H9 (cell line): ENCODE results near the gene SERPINA9. TPM values are rescaled to one million over a fixed set of nuclear protein-coding genes. Genes with fewer than 3 reads are reported as not detected.

Source experiments
- DNase-seq: peaks from one replicate; pipeline ENCODE4 v3.0.0-alpha.2; 2017
- H2AFZ ChIP-seq: one replicate; pipeline ENCODE4 v1.6.1; 2013; ENCODE audit warnings: mild to moderate bottlenecking, low read length, control low read depth, moderate library complexity
- H2AK5ac ChIP-seq: 2 replicates; pipeline ENCODE4 v1.6.1; 2013; ENCODE audit warnings: low read length, control low read depth, mixed read lengths; ENCODE audit not compliant: insufficient read length
- H2BK120ac ChIP-seq: one replicate; pipeline ENCODE4 v1.6.1; 2013; ENCODE audit warnings: low read depth, mild to moderate bottlenecking, low read length, control low read depth, inconsistent platforms; ENCODE audit not compliant: poor library complexity, severe bottlenecking
- H2BK12ac ChIP-seq: 2 replicates; pipeline ENCODE4 v1.6.1; 2013; ENCODE audit warnings: low read length, control low read depth, mixed read lengths, low read depth; ENCODE audit not compliant: insufficient read length
- H2BK15ac ChIP-seq: 2 replicates; pipeline ENCODE4 v1.6.1; 2013; ENCODE audit warnings: low read depth, low read length, control low read depth
- H2BK20ac ChIP-seq: one replicate; pipeline ENCODE4 v1.6.1; 2013; ENCODE audit warnings: low read depth, mild to moderate bottlenecking, low read length, control low read depth, inconsistent platforms; ENCODE audit not compliant: poor library complexity, severe bottlenecking
- H2BK5ac ChIP-seq: 2 replicates; pipeline ENCODE4 v1.6.1; 2013; ENCODE audit warnings: low read length, control low read depth, mixed read lengths; ENCODE audit not compliant: insufficient read length
- H3K14ac ChIP-seq: 2 replicates; pipeline ENCODE4 v1.6.1; 2013; ENCODE audit warnings: low read length, control low read depth; ENCODE audit not compliant: insufficient read depth
- H3K18ac ChIP-seq: 2 replicates; pipeline ENCODE4 v1.6.1; 2013; ENCODE audit warnings: low read depth, mild to moderate bottlenecking, mixed read lengths, low read length, control low read depth; ENCODE audit not compliant: insufficient read length
- H3K23ac ChIP-seq: 2 replicates; pipeline ENCODE4 v1.6.1; 2013; ENCODE audit warnings: low read length, control low read depth, mixed read lengths, low read depth; ENCODE audit not compliant: insufficient read length
- H3K23me2 ChIP-seq: 2 replicates; pipeline ENCODE4 v1.6.1; 2013; ENCODE audit warnings: low read depth, mild to moderate bottlenecking, mixed read lengths, low read length, control low read depth; ENCODE audit not compliant: insufficient read length, poor library complexity, severe bottlenecking
- H3K27ac ChIP-seq: 2 replicates; pipeline ENCODE4 v1.5.1; 2013; ENCODE audit warnings: low read length, control low read depth, mixed read lengths, low read depth; ENCODE audit not compliant: insufficient read length
- H3K27me3 ChIP-seq: 2 replicates; pipeline ENCODE4 v1.6.1; 2013; ENCODE audit warnings: low read length, control low read depth, inconsistent platforms; ENCODE audit not compliant: insufficient read depth
- H3K4ac ChIP-seq: 2 replicates; pipeline ENCODE4 v1.6.1; 2013; ENCODE audit warnings: low read depth, mild to moderate bottlenecking, control low read depth, inconsistent platforms, low read length, moderate library complexity
- H3K4me1 ChIP-seq: 2 replicates; pipeline ENCODE4 v1.6.1; 2013; ENCODE audit warnings: low read length, control low read depth, inconsistent platforms; ENCODE audit not compliant: insufficient read depth
- H3K4me2 ChIP-seq: 2 replicates; pipeline ENCODE4 v1.6.1; 2013; ENCODE audit warnings: low read length, control low read depth, mixed read lengths; ENCODE audit not compliant: insufficient read length, insufficient read depth
- H3K56ac ChIP-seq: 2 replicates; pipeline ENCODE4 v1.6.1; 2013; ENCODE audit warnings: low read depth, mild to moderate bottlenecking, mixed read lengths, low read length, control low read depth; ENCODE audit not compliant: insufficient read length
- H3K79me1 ChIP-seq: 2 replicates; pipeline ENCODE4 v1.6.1; 2013; ENCODE audit warnings: low read depth, mild to moderate bottlenecking, moderate library complexity, low read length, control low read depth, inconsistent platforms; ENCODE audit not compliant: insufficient read depth, poor library complexity, severe bottlenecking
- H3K79me2 ChIP-seq: 2 replicates; pipeline ENCODE4 v1.6.1; 2013; ENCODE audit warnings: low read length, control low read depth, inconsistent platforms; ENCODE audit not compliant: insufficient read depth
- H3K9ac ChIP-seq: 2 replicates; pipeline ENCODE4 v1.6.1; 2013; ENCODE audit warnings: low read length, control low read depth, mixed read lengths; ENCODE audit not compliant: insufficient read length; ENCODE audit errors: extremely low read depth
- H3K9me3 ChIP-seq: one replicate; pipeline ENCODE4 v1.6.1; 2013; ENCODE audit warnings: low read depth, low read length, inconsistent platforms; ENCODE audit not compliant: control insufficient read depth
- H3T11ph ChIP-seq: one replicate; pipeline ENCODE4 v1.6.1; 2013; ENCODE audit warnings: mild to moderate bottlenecking, low read length, control low read depth, inconsistent platforms
- H4K20me1 ChIP-seq: one replicate; pipeline ENCODE4 v1.6.1; 2013; ENCODE audit not compliant: control insufficient read depth, insufficient read length, insufficient read depth
- H4K5ac ChIP-seq: 2 replicates; pipeline ENCODE4 v1.6.1; 2013; ENCODE audit warnings: low read depth, mild to moderate bottlenecking, mixed read lengths, low read length, control low read depth; ENCODE audit not compliant: insufficient read length
- H4K8ac ChIP-seq: replicated peaks from 2 replicates; pipeline ENCODE4 v1.6.1; 2013; ENCODE audit warnings: low read length, control low read depth, mixed read lengths, low read depth; ENCODE audit not compliant: insufficient read length
- H4K91ac ChIP-seq: 2 replicates; pipeline ENCODE4 v1.6.1; 2013; ENCODE audit warnings: low read depth, mild to moderate bottlenecking, moderate library complexity, mixed read lengths, low read length, control low read depth; ENCODE audit not compliant: insufficient read length
- H3K27ac Mint-ChIP-seq, 3 experiments: 2 replicates in 2 of 3; 3 replicates in 1 of 3; pipeline ENCODE4 v1.8.0; 2020 to 2021; ENCODE audit warnings: mixed read lengths in 3 of 3, mild to moderate bottlenecking in 1 of 3, moderate library complexity in 1 of 3
- H3K27me3 Mint-ChIP-seq: 2 replicates; pipeline ENCODE4 v1.8.0; 2021; ENCODE audit warnings: low read depth, mild to moderate bottlenecking, moderate library complexity, mixed read lengths
- H3K36me3 Mint-ChIP-seq, 3 experiments: 2 replicates in 2 of 3; 3 replicates in 1 of 3; pipeline ENCODE4 v1.8.0; 2020 to 2021; ENCODE audit warnings: low read depth in 3 of 3, mixed read lengths in 3 of 3; ENCODE audit not compliant: insufficient read depth in 1 of 3
- H3K4me1 Mint-ChIP-seq, 2 experiments: 2 replicates each; pipeline ENCODE4 v1.8.0; 2020; ENCODE audit warnings: mixed read lengths in 2 of 2
- H3K4me3 Mint-ChIP-seq, 2 experiments: 2 replicates in 1 of 2; 3 replicates in 1 of 2; pipeline ENCODE4 v1.8.0; 2020 to 2021; ENCODE audit warnings: mild to moderate bottlenecking in 2 of 2, mixed read lengths in 2 of 2, moderate library complexity in 1 of 2
- H3K9me3 Mint-ChIP-seq, 2 experiments: 2 replicates in 1 of 2; 3 replicates in 1 of 2; pipeline ENCODE4 v1.8.0; 2020; ENCODE audit warnings: mild to moderate bottlenecking in 2 of 2, mixed read lengths in 2 of 2, moderate library complexity in 1 of 2
- WGBS: extraction: QIAGEN DNeasy Blood & Tissue Kit; methylation state at CpG from one replicate; pipeline ENCODE4 v1.1.7; 2013; ENCODE audit warnings: missing lambda C conversion rate, low lambda C conversion rate, mixed read lengths; ENCODE audit not compliant: insufficient read length; ENCODE audit errors: extremely low coverage; 5-methylcytosine and 5-hydroxymethylcytosine counted together
- total RNA-seq: library from RNA; stranded (reverse); gene quantifications from 2 replicates; pipeline ENCODE4 v1.2.1, GENCODE V29; 2021
- TF ChIP-seq, protein P1 (sequence below): fragments of 200-600 bp; sonication (generic); conservative IDR thresholded peaks from 3 replicates; pipeline ENCODE4 v1.8.0; 2021; ENCODE audit warnings: antibody characterized with exemption, mild to moderate bottlenecking

SERPINA9 gene
- total RNA-seq, 1 experiment from 2014 or later: not detected

DNA sequence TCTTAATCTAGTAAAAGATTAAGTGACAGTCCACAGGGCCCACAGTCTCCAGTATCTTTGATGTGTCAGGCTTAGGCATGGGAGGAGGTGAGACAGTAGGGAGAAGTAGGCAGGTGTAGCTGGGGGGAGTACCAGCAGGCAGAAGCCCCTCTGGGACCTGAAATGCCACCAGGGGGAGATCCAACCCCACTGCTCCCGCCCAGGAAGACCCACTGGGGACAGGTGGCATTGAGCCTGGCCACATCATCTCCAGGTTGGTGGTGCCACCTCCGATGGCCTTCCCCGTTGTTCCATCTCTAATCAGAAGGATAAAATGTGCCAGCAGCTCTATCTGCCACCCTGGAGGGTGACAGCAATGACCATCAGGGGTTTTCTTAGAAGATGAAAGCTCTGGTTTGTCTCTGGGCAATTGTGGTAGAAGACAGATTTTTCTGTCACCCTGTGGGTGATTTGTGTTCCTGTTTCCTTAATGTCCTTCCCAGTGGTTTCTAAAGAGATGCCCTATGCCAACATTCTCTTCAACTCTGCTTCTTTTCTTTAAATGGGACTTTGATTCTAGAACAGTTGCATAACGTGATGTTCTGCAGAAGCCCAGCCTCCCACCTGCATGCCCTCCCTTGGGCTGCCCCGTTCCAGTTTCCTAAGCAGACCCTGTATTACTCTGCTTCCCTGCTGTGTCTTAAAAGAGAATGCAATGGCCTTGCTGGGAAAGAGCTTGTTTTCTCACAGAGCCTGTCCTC lies 45.5 kb upstream of the SERPINA9 start:
- Histone ChIP-seq H2BK20ac (no peak overlapping the region), H3K56ac (no peak overlapping the region), H4K5ac (no peak overlapping the region), H3K4ac (no peak overlapping the region), H4K91ac (no peak overlapping the region), H3K23ac (no peak overlapping the region), H3K4me1 (peaks cover 8% of the 10 kb centered on the region; the same call in 1 of the 2 replicates), H3K27ac (no peak overlapping the region), H2BK5ac (no peak overlapping the region), H3K79me1 (no peaks in the 10 kb centered on the region), H3K14ac (no peak overlapping the region), H4K8ac (no peak overlapping the region), H3K18ac (no peak overlapping the region), H4K20me1 (no peaks in the 10 kb centered on the region), H3K79me2 (no peaks in the 10 kb centered on the region), H3K9me3 (no peaks in the 10 kb centered on the region), H2BK15ac (no peak overlapping the region), H3K27me3 (no peaks in the 10 kb centered on the region), H2AK5ac (no peak overlapping the region), H2BK12ac (no peak overlapping the region), H3K23me2 (no peaks in the 10 kb centered on the region), H2BK120ac (no peak overlapping the region), H3T11ph (no peak overlapping the region), H3K9ac (no peak overlapping the region), H2AFZ (no peak overlapping the region), H3K4me2 (no peak overlapping the region)
- Mint-ChIP-seq H3K4me1 (peaks cover 14 to 21% of the 10 kb centered on the region in 2 experiments), H3K36me3 (peaks cover 0 to 15% (median 2%) of the 10 kb centered on the region in 3 experiments; a peak in 3 of 7 replicates), H3K27me3 (peaks cover 11% of the 10 kb centered on the region), H3K4me3 (no peak overlapping the region), H3K9me3 (peaks cover 9 to 11% of the 10 kb centered on the region in 2 experiments), H3K27ac (no peak overlapping the region)
- TF ChIP-seq, protein P1, sequence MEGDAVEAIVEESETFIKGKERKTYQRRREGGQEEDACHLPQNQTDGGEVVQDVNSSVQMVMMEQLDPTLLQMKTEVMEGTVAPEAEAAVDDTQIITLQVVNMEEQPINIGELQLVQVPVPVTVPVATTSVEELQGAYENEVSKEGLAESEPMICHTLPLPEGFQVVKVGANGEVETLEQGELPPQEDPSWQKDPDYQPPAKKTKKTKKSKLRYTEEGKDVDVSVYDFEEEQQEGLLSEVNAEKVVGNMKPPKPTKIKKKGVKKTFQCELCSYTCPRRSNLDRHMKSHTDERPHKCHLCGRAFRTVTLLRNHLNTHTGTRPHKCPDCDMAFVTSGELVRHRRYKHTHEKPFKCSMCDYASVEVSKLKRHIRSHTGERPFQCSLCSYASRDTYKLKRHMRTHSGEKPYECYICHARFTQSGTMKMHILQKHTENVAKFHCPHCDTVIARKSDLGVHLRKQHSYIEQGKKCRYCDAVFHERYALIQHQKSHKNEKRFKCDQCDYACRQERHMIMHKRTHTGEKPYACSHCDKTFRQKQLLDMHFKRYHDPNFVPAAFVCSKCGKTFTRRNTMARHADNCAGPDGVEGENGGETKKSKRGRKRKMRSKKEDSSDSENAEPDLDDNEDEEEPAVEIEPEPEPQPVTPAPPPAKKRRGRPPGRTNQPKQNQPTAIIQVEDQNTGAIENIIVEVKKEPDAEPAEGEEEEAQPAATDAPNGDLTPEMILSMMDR: no peak; the same call in 2 of the 3 replicates
- no peak for DNase-seq
- no CpG with 5 or more reads among the region's 5 CpGs for WGBS
